Measurements from ENCODE around the gene URB2.

DNA sequence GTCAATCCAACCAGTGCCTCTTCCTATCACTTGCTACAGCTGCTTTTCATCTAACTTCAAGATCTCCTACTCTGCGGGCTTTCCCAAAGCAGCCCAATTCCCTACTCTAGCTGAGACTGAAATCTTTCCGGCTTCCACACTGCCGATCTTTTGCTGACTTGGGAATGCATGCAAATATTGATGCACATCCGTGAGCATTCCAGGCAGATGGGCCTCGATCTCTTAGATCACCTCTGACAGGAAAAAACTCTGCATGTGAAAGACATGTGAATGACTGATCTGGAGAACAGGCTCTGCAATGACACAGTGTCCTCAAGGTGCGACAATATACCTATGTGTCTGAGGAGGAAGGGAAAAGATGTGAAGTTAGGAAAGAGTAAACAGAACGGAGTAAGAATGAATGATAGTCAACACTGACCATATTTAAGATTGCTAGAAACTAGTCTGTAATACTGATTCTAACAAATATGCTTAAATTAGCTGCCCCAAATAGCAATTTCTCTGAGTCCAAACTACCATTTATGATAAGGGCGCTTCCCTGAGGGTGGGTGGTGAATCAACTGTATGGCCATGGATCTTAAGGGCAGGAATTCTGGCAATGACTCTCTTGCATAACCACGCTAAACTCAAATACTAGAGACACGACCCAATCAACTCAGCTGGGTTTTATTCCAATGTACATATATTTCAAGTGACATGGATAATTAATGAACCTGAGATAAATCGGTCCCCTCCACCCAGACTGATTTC is 8.5 kb upstream of the URB2 start:
- TF ChIP-seq, protein P1, sequence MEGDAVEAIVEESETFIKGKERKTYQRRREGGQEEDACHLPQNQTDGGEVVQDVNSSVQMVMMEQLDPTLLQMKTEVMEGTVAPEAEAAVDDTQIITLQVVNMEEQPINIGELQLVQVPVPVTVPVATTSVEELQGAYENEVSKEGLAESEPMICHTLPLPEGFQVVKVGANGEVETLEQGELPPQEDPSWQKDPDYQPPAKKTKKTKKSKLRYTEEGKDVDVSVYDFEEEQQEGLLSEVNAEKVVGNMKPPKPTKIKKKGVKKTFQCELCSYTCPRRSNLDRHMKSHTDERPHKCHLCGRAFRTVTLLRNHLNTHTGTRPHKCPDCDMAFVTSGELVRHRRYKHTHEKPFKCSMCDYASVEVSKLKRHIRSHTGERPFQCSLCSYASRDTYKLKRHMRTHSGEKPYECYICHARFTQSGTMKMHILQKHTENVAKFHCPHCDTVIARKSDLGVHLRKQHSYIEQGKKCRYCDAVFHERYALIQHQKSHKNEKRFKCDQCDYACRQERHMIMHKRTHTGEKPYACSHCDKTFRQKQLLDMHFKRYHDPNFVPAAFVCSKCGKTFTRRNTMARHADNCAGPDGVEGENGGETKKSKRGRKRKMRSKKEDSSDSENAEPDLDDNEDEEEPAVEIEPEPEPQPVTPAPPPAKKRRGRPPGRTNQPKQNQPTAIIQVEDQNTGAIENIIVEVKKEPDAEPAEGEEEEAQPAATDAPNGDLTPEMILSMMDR (IDR thresholded peaks at IDR 0.05): no peak
- no peak for TF ChIP-seq EZH2 (IDR thresholded peaks at IDR 0.05; ENCODE audit: borderline replicate concordance, insufficient read depth, low read depth, low read length, poor library complexity, severe bottlenecking)
